Measurements from ENCODE around the gene PLPPR1. TPM values are rescaled to one million over a fixed set of nuclear protein-coding genes. Genes with fewer than 3 reads are reported as not detected.

PLPPR1 gene
- polyA plus RNA-seq, 1 donor from 2014 or later = 157 TPM

- Histone ChIP-seq H3K27me3 (ENCODE audit: insufficient read depth, low read depth, low read length) (no peaks in the 10 kb centered on the region), H3K79me2 (replicated peaks; ENCODE audit: insufficient read depth, low read length) (no peaks in the 10 kb centered on the region), H3K4me2 (ENCODE audit: low read length) (no peak overlapping the region), H2AFZ (ENCODE audit: low read depth, low read length) (no peak overlapping the region), H3K9ac (ENCODE audit: low read length) (no peak overlapping the region), H3K9me3 (ENCODE audit: low read length) (no peaks in the 10 kb centered on the region), H3K4me3 (ENCODE audit: low read length) (no peak overlapping the region), H3K36me3 (ENCODE audit: insufficient read depth, low read length) (no peaks in the 10 kb centered on the region), H4K20me1 (ENCODE audit: insufficient read depth) (no peaks in the 10 kb centered on the region), H3K27ac (ENCODE audit: low read length) (no peak overlapping the region), H3K9me2 (ENCODE audit: insufficient read depth, low read length) (no peaks in the 10 kb centered on the region), H3F3A (ENCODE audit: insufficient read depth, low read length, poor library complexity, severe bottlenecking) (no peaks in the 10 kb centered on the region)
- no peak for TF ChIP-seq TAF1 (IDR thresholded peaks at IDR 0.05; ENCODE audit: low read depth)
- TF ChIP-seq RAD21 (conservative IDR thresholded peaks at IDR 0.05) = no peak
- no peak for TF ChIP-seq SMC3 (conservative IDR thresholded peaks at IDR 0.05; ENCODE audit: poor library complexity)
- TF ChIP-seq MXI1 (conservative IDR thresholded peaks at IDR 0.05; ENCODE audit: poor library complexity, severe bottlenecking) = no peak
- no peak for TF ChIP-seq CTCF (IDR thresholded peaks at IDR 0.05; ENCODE audit: poor library complexity, severe bottlenecking)
- TF ChIP-seq, protein P1, sequence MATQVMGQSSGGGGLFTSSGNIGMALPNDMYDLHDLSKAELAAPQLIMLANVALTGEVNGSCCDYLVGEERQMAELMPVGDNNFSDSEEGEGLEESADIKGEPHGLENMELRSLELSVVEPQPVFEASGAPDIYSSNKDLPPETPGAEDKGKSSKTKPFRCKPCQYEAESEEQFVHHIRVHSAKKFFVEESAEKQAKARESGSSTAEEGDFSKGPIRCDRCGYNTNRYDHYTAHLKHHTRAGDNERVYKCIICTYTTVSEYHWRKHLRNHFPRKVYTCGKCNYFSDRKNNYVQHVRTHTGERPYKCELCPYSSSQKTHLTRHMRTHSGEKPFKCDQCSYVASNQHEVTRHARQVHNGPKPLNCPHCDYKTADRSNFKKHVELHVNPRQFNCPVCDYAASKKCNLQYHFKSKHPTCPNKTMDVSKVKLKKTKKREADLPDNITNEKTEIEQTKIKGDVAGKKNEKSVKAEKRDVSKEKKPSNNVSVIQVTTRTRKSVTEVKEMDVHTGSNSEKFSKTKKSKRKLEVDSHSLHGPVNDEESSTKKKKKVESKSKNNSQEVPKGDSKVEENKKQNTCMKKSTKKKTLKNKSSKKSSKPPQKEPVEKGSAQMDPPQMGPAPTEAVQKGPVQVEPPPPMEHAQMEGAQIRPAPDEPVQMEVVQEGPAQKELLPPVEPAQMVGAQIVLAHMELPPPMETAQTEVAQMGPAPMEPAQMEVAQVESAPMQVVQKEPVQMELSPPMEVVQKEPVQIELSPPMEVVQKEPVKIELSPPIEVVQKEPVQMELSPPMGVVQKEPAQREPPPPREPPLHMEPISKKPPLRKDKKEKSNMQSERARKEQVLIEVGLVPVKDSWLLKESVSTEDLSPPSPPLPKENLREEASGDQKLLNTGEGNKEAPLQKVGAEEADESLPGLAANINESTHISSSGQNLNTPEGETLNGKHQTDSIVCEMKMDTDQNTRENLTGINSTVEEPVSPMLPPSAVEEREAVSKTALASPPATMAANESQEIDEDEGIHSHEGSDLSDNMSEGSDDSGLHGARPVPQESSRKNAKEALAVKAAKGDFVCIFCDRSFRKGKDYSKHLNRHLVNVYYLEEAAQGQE (IDR thresholded peaks at IDR 0.05; ENCODE audit: borderline replicate concordance) = no peak
- TF ChIP-seq EP300 (conservative IDR thresholded peaks at IDR 0.05; ENCODE audit: poor library complexity, severe bottlenecking) = no peak
- no peak for TF ChIP-seq POLR2AphosphoS5 (IDR thresholded peaks at IDR 0.05)
- no peak for TF ChIP-seq EZH2 (IDR thresholded peaks at IDR 0.05; ENCODE audit: borderline replicate concordance, insufficient read depth, low read length, poor library complexity, severe bottlenecking)
Measured at GRCh38 chr9:101367323-101367722, 338.8 kb downstream of the PLPPR1 start.

- H3K9me3 ChIP-seq (ENCODE audit: low read length) = no peaks in the 10 kb centered on the region
- TF ChIP-seq EP300 (conservative IDR thresholded peaks at IDR 0.05; ENCODE audit: poor library complexity, severe bottlenecking) = no peak
- no peak for TF ChIP-seq RAD21 (conservative IDR thresholded peaks at IDR 0.05)
- no peak for TF ChIP-seq SMC3 (conservative IDR thresholded peaks at IDR 0.05; ENCODE audit: poor library complexity)
- TF ChIP-seq EZH2 (IDR thresholded peaks at IDR 0.05; ENCODE audit: borderline replicate concordance, insufficient read depth, low read length, poor library complexity, severe bottlenecking) = no peak
- TF ChIP-seq, protein P1 (IDR thresholded peaks at IDR 0.05; ENCODE audit: borderline replicate concordance) = no peak
- no peak for TF ChIP-seq TAF1 (IDR thresholded peaks at IDR 0.05; ENCODE audit: low read depth)
- no peak for TF ChIP-seq CTCF (IDR thresholded peaks at IDR 0.05; ENCODE audit: poor library complexity, severe bottlenecking)
- TF ChIP-seq MXI1 (conservative IDR thresholded peaks at IDR 0.05; ENCODE audit: poor library complexity, severe bottlenecking) = no peak
- no peak for TF ChIP-seq POLR2AphosphoS5 (IDR thresholded peaks at IDR 0.05)
- no peak overlapping the region for H3K4me3 ChIP-seq (ENCODE audit: low read length)
- no peak overlapping the region for H3K4me2 ChIP-seq (ENCODE audit: low read length)
- no peaks in the 10 kb centered on the region for H3K27me3 ChIP-seq (ENCODE audit: insufficient read depth, low read depth, low read length)
- no peaks in the 10 kb centered on the region for H3F3A ChIP-seq (ENCODE audit: insufficient read depth, low read length, poor library complexity, severe bottlenecking)
- no peaks in the 10 kb centered on the region for H4K20me1 ChIP-seq (ENCODE audit: insufficient read depth)
- no peak overlapping the region for H3K9ac ChIP-seq (ENCODE audit: low read length)
- no peak overlapping the region for H3K27ac ChIP-seq (ENCODE audit: low read length)
- no peaks in the 10 kb centered on the region for H3K9me2 ChIP-seq (ENCODE audit: insufficient read depth, low read length)
- H2AFZ ChIP-seq (ENCODE audit: low read depth, low read length) = no peak overlapping the region
- H3K79me2 ChIP-seq (replicated peaks; ENCODE audit: insufficient read depth, low read length) = no peaks in the 10 kb centered on the region
- H3K36me3 ChIP-seq (ENCODE audit: insufficient read depth, low read length) = no peaks in the 10 kb centered on the region
Measured at GRCh38 chr9:101369286-101369685, 340.8 kb downstream of the PLPPR1 start.

Measured in neural cell (in vitro differentiated cells).